GOT3 (cell line): ENCODE results near the gene SESN1.
"Not testable (repeated sequence)": the region's sequence is repeated elsewhere in the genome, so short reads cannot be mapped to it uniquely, and the experiment has no call there.

Source experiments
- DNase-seq: peaks from one replicate; lab custom pipeline; 2025; ENCODE audit warnings: mixed read lengths; lab: John Stamatoyannopoulos, UW

SESN1 gene

DNA sequence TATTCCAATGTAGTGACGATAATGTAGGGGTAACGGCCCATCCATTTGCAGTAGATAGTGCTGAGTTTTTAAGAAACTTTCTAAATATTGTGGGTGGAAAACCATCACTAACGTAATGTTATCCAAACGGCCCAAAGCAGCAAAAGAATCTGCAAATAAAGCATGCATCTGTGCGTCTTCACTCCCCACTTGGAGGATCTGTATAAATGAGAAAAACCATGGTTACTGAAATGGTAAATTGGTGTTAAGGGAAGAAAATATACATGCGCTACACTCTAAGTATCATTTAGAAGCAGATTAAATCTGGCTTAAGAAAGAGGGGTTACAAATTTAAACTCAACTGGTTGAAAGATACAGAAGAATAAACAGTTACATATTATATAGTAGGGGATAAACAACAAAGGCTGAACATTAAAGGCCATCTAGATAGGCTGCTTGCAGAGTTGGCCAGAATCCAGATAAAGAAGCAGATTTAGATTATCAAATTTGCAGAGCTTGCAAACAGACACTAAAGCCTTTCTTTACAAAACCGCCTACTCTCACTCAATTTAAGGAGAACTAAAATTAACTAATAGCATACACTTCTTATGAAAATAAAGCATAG is 93.3 kb downstream of the SESN1 start:
- DNase-seq, result no peak

DNA sequence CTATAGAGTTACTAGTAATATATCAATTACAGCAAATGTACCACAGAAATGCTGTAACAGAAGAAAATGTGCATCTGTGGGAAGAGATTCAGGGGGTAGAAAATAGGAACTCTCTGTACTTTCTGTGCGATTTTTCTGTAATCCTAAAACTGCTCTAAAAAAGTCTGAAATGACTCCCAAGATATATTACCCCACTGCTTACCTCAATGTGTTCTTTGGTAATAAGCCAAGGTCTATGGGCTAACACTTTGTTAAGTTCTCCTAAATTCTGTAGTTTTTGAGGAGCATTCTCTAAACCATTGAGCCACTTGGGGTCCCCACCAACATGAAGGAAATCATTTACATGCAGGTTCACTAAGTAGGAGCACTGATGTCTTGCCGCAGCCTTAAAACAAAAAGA is 94.4 kb downstream of the SESN1 start:
- DNase-seq, result no peak

DNA sequence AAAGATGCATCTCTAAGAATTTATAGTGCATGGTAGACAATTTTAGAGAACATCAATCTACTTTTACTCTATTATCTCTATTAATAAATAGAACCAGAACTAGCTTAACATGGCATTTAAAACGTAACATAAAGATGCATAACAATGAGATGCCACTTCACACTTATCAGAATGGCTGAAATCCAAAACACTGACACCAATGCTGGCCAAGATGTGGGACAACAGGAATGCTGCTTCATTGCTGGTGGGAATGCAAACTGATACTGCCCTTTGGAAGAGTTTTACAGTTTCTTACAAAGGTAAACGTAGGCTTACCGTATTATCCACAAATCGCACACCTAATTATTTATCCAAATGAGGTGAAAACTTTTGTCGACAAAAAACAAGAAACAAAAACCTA is 95.2 kb downstream of the SESN1 start:
- no peak for DNase-seq

DNA sequence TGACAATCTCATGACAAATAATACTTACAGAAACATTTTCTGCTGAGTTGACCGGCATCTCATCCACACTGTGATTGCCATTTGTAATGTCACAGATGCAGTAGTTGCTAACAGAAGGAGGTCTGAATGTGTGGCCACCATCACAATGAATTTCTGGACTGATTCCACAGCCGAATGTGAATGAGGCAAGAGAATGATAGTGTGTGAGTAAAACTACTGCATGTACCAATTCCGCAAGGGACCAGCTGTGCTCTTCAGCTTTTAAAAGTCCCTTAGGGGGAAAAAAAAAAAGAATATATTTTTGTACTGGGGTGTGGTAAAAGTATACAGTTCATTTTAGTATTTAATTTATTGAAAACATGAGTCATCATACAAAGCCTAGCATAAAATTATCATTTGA is 96.2 kb downstream of the SESN1 start:
- no peak for DNase-seq

DNA sequence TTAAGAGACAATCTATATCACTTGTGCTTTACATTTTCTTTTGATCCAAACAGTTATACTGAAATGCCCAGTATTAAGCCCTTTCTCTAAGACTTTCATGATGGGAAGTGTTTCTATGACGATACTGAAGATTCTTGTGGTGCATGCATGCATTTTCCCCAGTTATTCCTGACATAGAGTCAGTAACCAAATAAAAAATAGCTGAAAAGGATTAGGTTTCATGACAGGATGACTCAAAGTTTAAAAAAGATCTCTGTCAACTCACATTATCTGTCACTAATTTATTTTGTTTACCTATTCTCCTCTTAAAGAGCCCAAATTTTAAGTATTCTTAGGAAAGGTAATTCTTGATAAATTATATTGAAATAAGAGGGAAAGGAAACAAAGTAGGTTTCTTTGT is 98.4 kb downstream of the SESN1 start:
- DNase-seq, result no peak

DNA sequence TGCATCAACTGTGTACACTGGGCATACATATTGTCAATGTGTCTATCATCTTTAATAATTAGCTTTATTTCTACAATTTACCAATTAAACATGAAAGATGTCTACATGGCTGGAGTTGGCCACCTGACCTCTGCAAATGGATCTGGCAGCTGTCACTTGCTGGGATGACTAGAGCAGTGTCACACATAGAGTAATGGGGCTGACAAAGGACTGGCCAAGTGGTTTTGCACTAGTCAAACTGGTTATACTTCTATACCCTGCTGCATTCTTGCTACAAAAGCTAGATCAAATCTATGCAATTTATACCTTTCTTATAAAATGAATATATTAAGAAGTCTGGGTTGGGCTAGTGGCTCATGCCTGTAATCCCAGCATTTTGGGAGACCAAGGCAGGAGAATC is 99.3 kb downstream of the SESN1 start:
- DNase-seq, result no peak

DNA sequence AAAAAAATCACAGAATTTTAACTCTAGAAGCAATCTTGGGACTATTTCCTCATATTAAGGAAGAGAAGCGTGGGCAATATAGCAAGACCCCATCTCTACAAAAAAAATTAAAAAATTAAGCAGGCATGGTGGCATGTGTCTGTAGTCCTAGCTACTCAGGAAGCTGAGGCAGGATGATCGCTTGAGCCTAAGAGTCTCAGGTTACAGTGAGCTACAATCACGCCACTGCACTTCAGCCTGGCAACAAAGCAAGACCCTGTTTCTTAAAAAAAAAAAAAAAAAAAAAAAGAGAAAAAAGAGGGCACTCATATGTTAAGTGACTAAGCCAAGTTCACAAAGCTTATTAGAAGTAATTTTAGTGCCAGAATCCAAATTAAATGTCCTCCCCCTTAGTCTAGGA is 100.8 kb downstream of the SESN1 start:
- DNase-seq, result no peak

DNA sequence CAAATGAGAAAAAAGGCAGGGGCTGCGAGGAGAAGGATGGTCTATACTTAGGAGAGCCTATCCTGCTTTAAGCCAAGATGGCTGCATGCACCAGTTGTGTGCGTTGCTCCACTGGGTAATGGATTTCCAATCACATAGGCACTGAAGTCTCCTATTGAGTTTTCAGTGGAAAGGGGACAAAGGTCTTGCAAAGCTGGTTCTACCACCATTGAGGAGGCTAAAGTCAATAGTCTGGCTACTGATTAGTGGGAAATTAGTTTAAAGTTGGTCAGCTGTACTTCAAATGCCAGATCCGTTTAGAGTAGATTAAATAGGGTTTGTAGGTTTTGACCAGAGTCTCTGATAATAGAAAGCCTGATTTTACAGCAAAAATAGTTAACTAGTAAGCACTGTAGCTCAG is 104.9 kb downstream of the SESN1 start:
- DNase-seq, result no peak

DNA sequence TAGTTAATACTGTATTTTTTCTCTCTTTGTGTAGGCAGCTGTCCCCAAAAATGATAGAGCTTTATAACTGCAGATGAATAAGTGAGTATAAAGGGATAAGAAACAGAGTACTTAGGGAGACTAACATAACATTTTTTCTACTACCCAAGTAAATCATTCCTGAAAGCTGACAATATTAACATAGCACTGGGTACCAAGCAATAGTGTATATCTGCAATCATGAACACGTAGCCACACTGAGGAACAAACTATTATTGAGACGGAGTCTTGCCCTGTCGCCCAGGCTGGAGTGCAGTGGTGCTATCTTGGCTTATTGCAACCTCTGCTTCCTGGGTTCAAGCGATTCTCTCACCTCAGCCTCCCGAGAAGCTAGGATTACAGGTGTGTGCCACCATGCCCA is 105.9 kb downstream of the SESN1 start:
- no peak for DNase-seq

DNA sequence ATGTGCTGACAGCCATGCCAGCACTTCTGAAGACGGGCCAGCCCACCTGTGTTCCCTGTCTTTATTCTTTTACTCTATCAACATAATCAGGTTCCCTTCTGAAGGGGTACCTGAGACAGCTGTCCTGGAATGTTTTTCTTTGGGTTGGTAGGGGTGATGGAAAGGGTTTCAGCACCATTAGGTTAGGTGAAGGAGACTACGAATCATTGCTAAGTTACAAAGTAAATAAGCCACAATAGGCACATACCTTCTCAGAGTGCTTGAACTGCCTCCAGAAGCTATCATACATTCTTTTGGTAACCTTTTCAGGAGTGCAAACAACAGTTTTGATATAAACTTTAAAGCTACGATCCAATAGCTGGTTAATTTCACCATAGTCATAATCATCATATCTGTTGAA is 106.3 kb downstream of the SESN1 start:
- no peak for DNase-seq

DNA sequence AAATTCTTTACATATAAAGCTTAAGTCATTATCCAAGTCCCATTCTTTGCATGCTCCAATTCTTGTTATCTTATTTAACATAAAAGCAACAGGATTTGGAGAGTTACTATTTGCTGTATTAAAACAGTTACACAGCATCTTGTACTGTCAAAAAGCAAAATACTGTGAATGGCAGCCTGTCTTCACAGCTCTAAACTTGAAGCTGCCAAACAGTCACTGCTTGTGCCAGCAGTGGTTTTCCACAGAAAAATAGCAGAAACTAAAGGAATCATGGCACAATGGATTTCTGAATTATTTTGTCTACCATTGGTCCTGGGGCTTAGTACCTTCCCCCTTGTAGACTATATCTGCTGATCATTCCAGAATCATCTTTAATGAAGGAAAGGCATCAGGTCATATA is 107.5 kb downstream of the SESN1 start:
- no peak for DNase-seq

DNA sequence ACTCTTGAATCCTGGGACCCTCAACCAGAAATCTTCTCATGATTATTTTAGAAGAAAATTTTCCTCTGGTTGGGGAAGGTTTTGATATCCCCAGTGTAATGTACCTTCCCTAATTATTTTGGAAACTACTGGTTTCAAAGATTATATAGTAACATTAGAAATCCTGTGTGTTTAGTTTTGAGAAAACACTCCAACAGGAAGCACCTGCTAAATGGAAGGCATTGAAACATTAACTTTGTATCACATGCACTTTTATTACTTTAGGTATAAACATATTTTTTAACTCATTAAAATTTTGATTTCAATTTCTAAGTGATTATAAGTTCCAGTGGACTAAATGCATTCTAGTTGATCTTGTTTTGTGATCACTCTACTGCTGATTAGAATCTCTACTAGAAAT is 109.3 kb downstream of the SESN1 start:
- no peak for DNase-seq

DNA sequence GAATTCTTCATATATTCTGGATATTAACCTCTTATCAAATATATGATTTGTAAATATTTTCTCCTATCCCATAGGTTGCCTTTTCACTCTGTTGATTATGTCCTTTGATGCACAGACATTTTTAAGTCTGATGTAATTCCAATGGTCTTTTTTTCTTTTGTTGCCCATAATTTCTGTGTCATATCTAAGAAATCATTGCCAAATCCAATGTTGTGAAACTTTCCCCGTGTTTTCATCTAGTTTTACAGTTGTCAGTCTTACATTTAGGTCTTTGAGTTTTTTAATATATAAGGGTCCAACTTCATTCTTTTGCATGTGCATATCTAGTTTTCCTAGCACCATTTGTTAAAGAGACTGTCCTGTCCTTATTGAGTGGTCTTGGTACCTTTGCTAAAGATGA is 111.5 kb downstream of the SESN1 start:
- DNase-seq, result no peak

DNA sequence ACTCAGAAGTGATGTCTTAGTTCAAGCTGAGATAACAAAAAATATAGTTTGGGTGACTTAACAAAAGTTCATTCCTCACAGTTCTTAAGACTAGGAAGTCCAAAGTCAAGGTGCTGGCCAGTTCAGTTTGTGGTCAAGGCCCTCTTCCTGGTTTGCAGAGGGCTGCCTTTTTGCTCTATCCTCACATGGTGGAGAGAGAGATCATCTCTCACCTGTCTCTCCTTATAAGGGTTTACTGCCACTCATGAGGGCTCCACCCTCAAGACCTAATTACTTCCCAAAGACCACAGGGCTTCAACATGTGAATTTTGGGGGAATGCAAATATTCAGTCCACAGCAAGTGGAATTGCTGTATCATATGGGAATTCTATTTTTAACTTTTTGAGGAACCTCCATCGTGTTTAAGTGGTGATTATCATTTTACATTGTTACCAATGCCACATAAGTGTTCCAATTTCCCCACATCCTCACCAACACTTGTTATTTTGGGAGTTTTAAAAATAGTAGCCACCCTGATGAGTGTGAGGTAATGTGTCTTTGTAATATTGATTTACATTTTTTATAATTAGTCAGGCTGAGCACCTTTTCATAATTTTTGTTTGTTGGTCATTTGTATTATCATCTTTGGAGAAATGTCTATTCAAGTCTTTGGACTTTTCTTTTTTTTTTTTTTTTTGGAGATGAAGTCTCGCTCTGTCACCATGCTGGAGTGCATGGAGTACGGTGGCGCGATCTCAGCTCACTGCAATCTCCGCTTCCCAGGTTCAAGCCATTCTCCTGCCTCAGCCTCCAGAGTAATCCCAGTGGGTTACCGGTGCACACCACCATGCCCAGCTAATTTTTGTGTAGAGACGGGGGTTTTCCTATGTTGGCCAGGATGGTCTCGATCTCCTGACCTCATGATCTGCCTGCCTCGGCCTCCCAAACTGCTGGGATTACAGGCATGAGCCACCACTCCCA is 112.2 kb downstream of the SESN1 start:
- no peak for DNase-seq

DNA sequence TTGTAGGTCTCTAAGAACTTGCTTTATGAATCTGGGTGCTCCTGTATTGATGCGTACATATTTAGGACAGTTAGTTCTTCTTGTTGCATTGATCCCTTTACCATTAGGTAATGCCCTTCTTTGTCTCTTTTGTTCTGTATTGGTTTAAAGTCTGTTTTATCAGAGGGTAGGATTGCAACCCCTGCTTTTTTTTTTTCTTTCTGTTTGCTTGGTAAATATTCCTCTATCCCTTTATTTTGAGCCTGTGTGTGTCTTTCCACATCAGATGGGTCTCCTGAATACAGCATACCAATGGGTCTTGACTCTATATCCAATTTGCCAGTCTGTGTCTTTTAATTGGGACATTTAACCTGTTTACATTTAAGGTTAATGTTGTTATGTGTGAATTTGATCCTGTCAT is 116.0 kb downstream of the SESN1 start:
- not testable (repeated sequence) for DNase-seq

DNA sequence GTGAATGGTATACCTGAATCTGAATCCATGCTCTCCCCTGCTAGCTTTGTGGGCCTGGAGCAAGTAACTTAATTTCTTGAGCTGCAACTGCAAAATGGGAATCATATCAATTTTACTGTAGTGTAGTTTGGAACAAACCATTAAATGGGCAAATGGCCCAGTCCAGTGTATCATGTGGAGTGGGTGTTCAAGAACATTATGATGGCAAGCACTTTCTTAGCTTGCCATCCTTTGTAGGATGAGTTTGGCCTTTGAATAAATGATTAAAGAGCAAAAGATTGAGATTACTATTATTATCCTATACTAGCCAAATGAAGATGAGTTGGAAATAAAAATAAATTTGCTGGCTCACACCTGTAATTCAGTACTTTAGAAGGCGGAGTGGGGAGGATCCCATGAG is 120.4 kb downstream of the SESN1 start:
- DNase-seq, result no peak

DNA sequence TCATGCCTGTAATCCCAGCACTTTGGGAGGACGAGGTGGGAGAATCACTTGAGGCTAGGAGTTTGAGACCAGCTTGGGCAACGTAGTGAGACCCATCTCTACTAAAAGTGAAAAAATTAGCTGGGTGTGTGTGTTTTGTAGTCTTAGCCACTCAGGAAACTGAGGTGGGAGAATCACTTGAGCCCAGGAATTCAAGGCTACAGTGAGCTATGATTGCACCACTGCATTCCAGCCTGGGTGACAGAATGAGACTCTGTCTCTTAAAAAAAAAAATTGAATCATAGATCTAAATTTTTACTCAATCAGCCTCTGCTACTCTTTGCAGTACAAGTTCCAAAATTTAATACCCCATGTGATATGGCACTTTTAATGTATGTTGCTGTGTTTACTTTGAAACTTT is 124.9 kb downstream of the SESN1 start:
- DNase-seq, result no peak

DNA sequence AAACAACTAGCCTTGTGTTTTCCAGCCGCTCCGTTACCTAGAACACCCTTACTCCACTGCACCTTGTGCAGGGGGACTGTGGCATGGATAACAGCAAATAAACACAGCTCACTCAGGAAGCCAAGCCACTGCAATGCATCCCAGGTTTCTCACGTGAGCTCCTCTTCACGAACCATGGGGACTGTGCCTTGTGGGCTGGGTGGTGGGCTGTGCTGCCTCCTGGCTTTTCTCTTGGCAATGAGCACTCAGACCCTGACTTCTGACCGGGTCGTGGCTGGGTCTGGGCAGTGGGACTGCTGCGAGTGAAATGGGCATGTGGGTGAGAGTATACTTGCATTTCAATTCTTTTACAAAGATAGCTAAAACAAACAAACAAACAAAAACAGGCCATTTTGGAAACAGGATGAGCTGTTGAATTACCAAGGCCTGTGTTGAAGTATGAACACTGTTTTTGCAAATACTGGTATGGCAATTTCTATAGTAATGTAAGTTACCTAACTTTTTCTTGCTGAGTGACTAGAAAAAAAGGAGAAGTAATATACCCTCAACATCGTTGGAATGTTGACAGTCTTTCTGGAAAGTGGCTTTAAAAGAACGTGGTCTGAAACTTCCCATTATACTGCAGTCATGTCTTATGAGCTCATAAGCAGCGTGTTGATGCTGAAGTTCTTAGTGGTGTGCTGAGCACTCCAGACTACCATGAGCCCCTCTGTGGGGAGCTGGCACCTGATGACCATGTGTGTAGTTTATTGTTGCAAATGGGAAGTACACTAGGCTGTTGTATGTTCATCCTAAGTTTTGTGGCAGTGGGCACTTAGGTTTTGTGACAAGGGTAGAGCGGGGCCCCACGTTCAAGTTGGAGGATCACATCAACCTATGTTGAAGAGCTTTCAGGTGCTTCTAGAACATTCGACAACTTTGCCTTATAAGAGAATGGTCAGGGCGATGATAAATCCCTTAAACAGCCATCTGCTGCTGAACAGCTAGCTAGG is 126.0 kb downstream of the SESN1 start:
- no peak for DNase-seq

DNA sequence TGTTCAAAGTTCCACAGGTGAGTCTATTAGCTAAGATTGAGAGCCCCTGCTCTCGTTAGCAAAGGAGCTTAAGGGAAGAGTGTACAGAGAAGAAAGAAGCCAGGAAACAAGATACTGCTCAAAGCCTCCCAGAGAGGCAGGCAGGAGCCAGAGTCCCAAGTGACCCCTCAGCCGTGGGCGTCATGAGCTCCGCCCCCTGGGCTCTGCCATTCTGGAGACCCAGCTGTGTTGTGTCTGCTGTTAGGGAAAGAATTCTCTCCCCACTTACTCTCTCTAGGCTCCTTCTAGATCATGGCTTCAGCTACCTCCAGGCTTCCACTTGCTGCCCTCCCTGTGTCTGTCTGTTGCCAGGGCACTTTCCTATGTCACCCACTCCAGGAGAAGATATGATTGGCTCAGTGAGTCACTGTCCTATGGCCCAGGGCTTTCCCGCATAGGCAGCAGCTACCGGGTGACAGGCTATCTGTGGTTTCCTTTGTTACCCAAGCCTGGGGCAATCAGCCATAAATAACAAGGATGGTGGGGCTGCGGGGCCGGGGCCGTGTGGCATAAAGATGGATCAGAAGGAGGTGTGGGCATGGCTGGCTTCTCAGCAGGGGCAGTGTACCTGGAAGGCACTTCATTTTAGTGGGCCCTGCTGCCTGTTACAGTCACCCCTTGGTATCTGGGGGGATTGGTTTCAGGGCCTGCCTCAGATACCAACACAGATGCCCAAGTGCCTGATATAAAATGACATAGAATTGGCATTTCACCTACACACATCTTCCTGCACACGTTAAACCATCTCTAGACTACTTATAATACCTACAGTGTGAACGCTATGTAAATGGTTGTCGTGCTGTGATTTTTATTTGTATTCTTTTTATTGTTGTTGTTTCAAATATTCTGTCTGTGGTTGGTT is 127.5 kb downstream of the SESN1 start:
- DNase-seq, result no peak

DNA sequence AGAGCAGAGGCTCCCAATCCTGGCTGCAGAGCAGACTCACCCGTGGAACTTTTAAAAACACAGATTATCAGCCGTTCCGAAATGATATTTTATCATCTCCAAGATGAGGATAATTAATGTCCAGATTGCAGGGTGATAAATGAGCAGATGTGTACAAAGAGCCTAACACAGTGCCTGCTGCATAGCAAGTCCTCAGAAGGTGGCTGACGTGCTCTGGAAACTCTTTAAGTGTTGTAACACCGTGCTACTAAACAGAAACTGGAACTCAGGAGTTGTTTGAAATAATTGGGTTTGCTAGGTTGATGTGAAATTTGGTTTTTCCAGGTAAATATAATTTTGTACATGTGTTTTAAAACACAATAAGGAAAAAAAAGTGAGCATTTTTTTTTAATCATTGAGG is 128.4 kb downstream of the SESN1 start:
- DNase-seq, result no peak

DNA sequence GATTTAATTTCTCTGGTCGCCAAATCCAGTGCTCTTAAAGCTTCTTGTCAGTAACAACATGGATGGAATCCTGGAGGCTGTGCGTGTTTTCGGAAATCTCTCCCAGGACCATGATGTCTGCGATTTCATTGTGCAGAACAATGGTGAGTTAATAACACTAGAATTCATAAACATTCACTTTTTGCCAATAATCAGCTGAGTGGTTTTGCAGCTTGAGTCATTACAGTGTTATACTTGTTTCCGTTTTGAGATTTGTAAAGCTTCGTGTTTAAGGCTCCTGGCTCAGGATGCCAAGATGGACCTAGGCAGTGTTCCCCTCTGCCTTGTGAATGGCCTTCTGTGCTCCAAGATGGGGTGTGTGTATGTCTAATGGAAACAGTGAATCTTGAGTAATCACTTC is 132.7 kb downstream of the SESN1 start:
- no peak for DNase-seq
